ENCODE data around the gene SLC39A11.

DNA sequence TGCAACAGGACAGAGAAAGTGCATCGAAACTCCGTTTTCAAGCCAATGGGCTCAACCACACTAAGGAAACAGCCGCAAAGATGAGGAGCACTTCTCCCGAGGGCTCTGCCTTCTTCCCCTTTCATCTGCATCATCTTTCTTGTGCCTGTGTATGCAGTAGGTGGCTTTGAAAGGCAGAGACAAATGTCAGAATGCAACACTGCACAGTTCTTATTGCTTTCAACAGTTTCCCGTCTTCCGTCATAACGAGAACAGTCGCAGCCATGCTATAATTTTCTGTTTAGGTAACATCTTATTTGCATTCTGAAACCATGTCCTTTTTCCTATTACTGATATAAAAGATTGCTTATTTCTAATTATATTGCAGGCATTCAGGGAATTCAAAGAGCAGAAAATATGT, 205.2 kb downstream of the SLC39A11 start:
- TF ChIP-seq CTCF (IDR thresholded peaks at IDR 0.05) (no peak), POLR2A (IDR thresholded peaks at IDR 0.05) (no peak)

All from thyroid gland (tissue), 4 donors.